HL-60 (cell line): Measurements from ENCODE around the gene RAB44.

ENCODE experiments used
- DNase-seq, 2 experiments: peaks; one replicate each; pipeline ENCODE4 v3.0.0-alpha.2; 2010 to 2020; ENCODE audit warnings: low read depth in 1 of 2, low spot score in 1 of 2
- H3K27ac ChIP-seq: fragments of 250-450 bp; sonication (Bioruptor Pico); replicated peaks from 2 replicates; pipeline ENCODE4 v1.5.1; 2020; ENCODE audit warnings: mild to moderate bottlenecking, moderate library complexity
- H3K27me3 ChIP-seq: fragments of 250-450 bp; sonication (Bioruptor Pico); 2 replicates; pipeline ENCODE4 v1.5.1; 2021; ENCODE audit warnings: mild to moderate bottlenecking, moderate library complexity; ENCODE audit not compliant: insufficient read depth, poor library complexity, severe bottlenecking
- H3K4me3 ChIP-seq: replicated peaks from 2 replicates; pipeline ENCODE4 v1.5.1; 2011; ENCODE audit warnings: mild to moderate bottlenecking, control low read depth, low read length; ENCODE audit not compliant: insufficient read depth
- CTCF ChIP-seq: IDR thresholded peaks from one replicate; pipeline ENCODE4 v1.5.1; 2011; ENCODE audit warnings: low read length, control low read depth, inconsistent platforms; ENCODE audit not compliant: insufficient read depth
- GABPA ChIP-seq: IDR thresholded peaks from 2 replicates; pipeline ENCODE4 v1.6.1; 2012; ENCODE audit warnings: low read depth
- POLR2AphosphoS5 ChIP-seq: IDR thresholded peaks from 2 replicates; pipeline ENCODE4 v1.6.1; 2012; ENCODE audit warnings: low read depth
- REST ChIP-seq: IDR thresholded peaks from 2 replicates; pipeline ENCODE4 v1.6.1; 2012; ENCODE audit warnings: low read depth; ENCODE audit not compliant: insufficient replicate concordance
- SPI1 ChIP-seq: IDR thresholded peaks from 2 replicates; pipeline ENCODE4 v1.6.1; 2012; ENCODE audit warnings: low read depth, mild to moderate bottlenecking, borderline replicate concordance

Gene RAB44

GRCh38 chr6:36662827-36663256, 34.8 kb upstream of the RAB44 start:
- no peak overlapping the region for H3K4me3 ChIP-seq
- no peak for TF ChIP-seq CTCF
- no peak for TF ChIP-seq SPI1
- no peak for TF ChIP-seq GABPA
- no peak for TF ChIP-seq REST
- TF ChIP-seq POLR2AphosphoS5, result no peak
- DNase-seq, result no peak
- no peaks in the 10 kb centered on the region for H3K27me3 ChIP-seq
- no peak overlapping the region for H3K27ac ChIP-seq

- TF ChIP-seq REST, result no peak
- no peak for TF ChIP-seq CTCF
- TF ChIP-seq SPI1, result no peak
- no peak for TF ChIP-seq GABPA
- TF ChIP-seq POLR2AphosphoS5, result no peak
- Histone ChIP-seq H3K27ac (no peak overlapping the region), H3K27me3 (no peaks in the 10 kb centered on the region), H3K4me3 (no peak overlapping the region)
- DNase-seq, result no peak
Measured at GRCh38 chr6:36663504-36664446, 33.9 kb upstream of the RAB44 start.

GRCh38 chr6:36665180-36665579, 32.4 kb upstream of the RAB44 start:
- no peak overlapping the region for H3K27ac ChIP-seq
- no peak overlapping the region for H3K4me3 ChIP-seq
- H3K27me3 ChIP-seq, result no peaks in the 10 kb centered on the region
- TF ChIP-seq POLR2AphosphoS5 (no peak), REST (no peak), SPI1 (no peak), GABPA (no peak), CTCF (no peak)
- no peak for DNase-seq
